B cell (primary cell): ENCODE results near the gene HNF1B. TPM values are rescaled to one million over a fixed set of nuclear protein-coding genes. Genes with fewer than 3 reads are reported as not detected.

ENCODE experiments used
- ATAC-seq: fragments of 200-7000 bp; cut with Tn5 transposase; one replicate; pipeline ENCODE4 v1.10.0; 2021; ENCODE audit warnings: low read depth, mild to moderate bottlenecking, moderate number of reproducible peaks, moderate library complexity
- CTCF ChIA-PET: fragments of 350-600 bp; sonication (Branson Sonifier 250); formaldehyde crosslinking; loops from one replicate; lab custom pipeline; 2021; ENCODE audit warnings: antibody characterized with exemption, inconsistent platforms; lab: Charles Lee
- POLR2A ChIA-PET: fragments of 350-600 bp; sonication (Branson Sonifier 250); formaldehyde crosslinking; loops from one replicate; lab custom pipeline; 2021; ENCODE audit warnings: antibody characterized with exemption; lab: Charles Lee
- DNase-seq: peaks from one replicate; pipeline ENCODE4 v3.0.0; 2013
- H2AFZ ChIP-seq: 2 replicates; pipeline ENCODE4 v1.6.1; 2012; ENCODE audit warnings: mild to moderate bottlenecking, low read depth, low read length; ENCODE audit not compliant: insufficient read depth, poor library complexity, severe bottlenecking
- H3K27ac ChIP-seq, 2 donors: 1 replicate in 1 of 2; 2 replicates in 1 of 2; pipeline ENCODE4 v1.5.1; 2012 to 2013; ENCODE audit warnings: low read length in 2 of 2, mild to moderate bottlenecking in 2 of 2, moderate library complexity in 1 of 2
- H3K27me3 ChIP-seq, 4 experiments: fragments of 200-600 bp in 1 of 4; sonication (generic) in 1 of 4; replicated peaks in 1 of 4; 1 replicate in 2 of 4; 2 replicates in 2 of 4; pipeline versions ENCODE4 v1.6.1 to v1.7.0; 2013 to 2016; ENCODE audit warnings: low read length in 3 of 4, mild to moderate bottlenecking in 2 of 4, mixed read lengths in 1 of 4, moderate library complexity in 1 of 4; ENCODE audit not compliant: insufficient read depth in 4 of 4, control insufficient read depth in 3 of 4; ENCODE audit errors: control extremely low read depth in 1 of 4
- H3K36me3 ChIP-seq, 2 experiments: replicated peaks in 1 of 2; 1 replicate in 1 of 2; 2 replicates in 1 of 2; pipeline versions ENCODE4 v1.6.1 to v1.7.1; 2013; ENCODE audit warnings: low read length in 1 of 2; ENCODE audit not compliant: insufficient read depth in 2 of 2, control insufficient read depth in 1 of 2; ENCODE audit errors: control extremely low read depth in 1 of 2, extremely low read depth in 1 of 2
- H3K4me1 ChIP-seq, 2 donors: fragments of 200-600 bp in 1 of 2; sonication (generic) in 1 of 2; 1 replicate in 1 of 2; 2 replicates in 1 of 2; pipeline versions ENCODE4 v1.5.1 to v1.6.1; 2013 to 2017; ENCODE audit warnings: low read length in 2 of 2; ENCODE audit not compliant: control insufficient read depth in 2 of 2, insufficient read depth in 2 of 2
- H3K4me2 ChIP-seq: replicated peaks from 2 replicates; pipeline ENCODE3; 2012; ENCODE audit warnings: mild to moderate bottlenecking, low read depth, low read length; ENCODE audit not compliant: poor library complexity, severe bottlenecking
- H3K4me3 ChIP-seq, 5 experiments: fragments of 200-600 bp in 1 of 5; sonication (generic) in 1 of 5; 1 replicate in 3 of 5; 2 replicates in 2 of 5; pipeline versions ENCODE4 v1.5.1 to v1.7.0; 2011 to 2016; ENCODE audit warnings: low read length in 4 of 5, mild to moderate bottlenecking in 4 of 5, low read depth in 2 of 5, control low read depth in 1 of 5, moderate library complexity in 1 of 5; ENCODE audit not compliant: insufficient read depth in 1 of 5; ENCODE audit errors: control extremely low read depth in 1 of 5, extremely low read depth in 1 of 5
- H3K79me2 ChIP-seq: fragments of 200-600 bp; sonication (generic); one replicate; pipeline ENCODE4 v1.6.0; 2016; ENCODE audit warnings: low read length; ENCODE audit not compliant: control insufficient read depth, insufficient read depth
- H3K9ac ChIP-seq: fragments of 200-600 bp; sonication (generic); 2 replicates; pipeline ENCODE4 v1.6.1; 2017; ENCODE audit warnings: mild to moderate bottlenecking, low read length, moderate library complexity
- H3K9me3 ChIP-seq, 3 donors: one replicate each; pipeline versions ENCODE4 v1.6.1 to v1.7.1; 2013; ENCODE audit warnings: low read length in 2 of 3; ENCODE audit not compliant: control insufficient read depth in 2 of 3, insufficient read depth in 1 of 3; ENCODE audit errors: control extremely low read depth in 1 of 3
- H4K20me1 ChIP-seq: 2 replicates; pipeline ENCODE4 v1.6.0; 2012; ENCODE audit warnings: mild to moderate bottlenecking, low read length; ENCODE audit not compliant: insufficient read depth, control insufficient read depth, poor library complexity, severe bottlenecking
- H3K27ac Mint-ChIP-seq: one replicate; pipeline ENCODE4 v1.8.0; 2021; ENCODE audit warnings: mixed read lengths
- H3K27me3 Mint-ChIP-seq: one replicate; pipeline ENCODE4 v1.8.0; 2021; ENCODE audit warnings: mixed read lengths
- H3K4me1 Mint-ChIP-seq: one replicate; pipeline ENCODE4 v1.8.0; 2021; ENCODE audit warnings: mixed read lengths
- H3K4me3 Mint-ChIP-seq: one replicate; pipeline ENCODE4 v1.8.0; 2021; ENCODE audit warnings: mixed read lengths
- H3K9me3 Mint-ChIP-seq: one replicate; pipeline ENCODE4 v1.8.0; 2022; ENCODE audit warnings: mixed read lengths; ENCODE audit not compliant: insufficient read depth
- CTCF ChIP-seq: fragments of 200-600 bp; IDR thresholded peaks from one replicate; pipeline ENCODE4 v1.8.0; 2022; ENCODE audit warnings: antibody characterized with exemption, mild to moderate bottlenecking
- EZH2 ChIP-seq: IDR thresholded peaks from 2 replicates; pipeline ENCODE4 v1.6.1; 2012; ENCODE audit warnings: borderline replicate concordance, low read depth, mild to moderate bottlenecking, moderate library complexity, low read length; ENCODE audit not compliant: insufficient read depth, poor library complexity, severe bottlenecking
- WGBS: methylation state at CpG from one replicate; pipeline ENCODE4 v1.1.5; 2013; ENCODE audit warnings: missing lambda C conversion rate; ENCODE audit not compliant: insufficient coverage; 5-methylcytosine and 5-hydroxymethylcytosine counted together
- intact Hi-C: fragments of 100-400 bp; cut with micrococcal nuclease; formaldehyde crosslinking; loops from one replicate; pipeline ENCODE4 v1.10.0; 2022
- polyA plus RNA-seq: library from polyadenylated mRNA; depleted of rRNA; stranded (reverse); fragments of >200 nt; gene quantifications from 2 replicates; pipeline ENCODE4 v1.2.3, GENCODE V29; 2012
- total RNA-seq, 2 donors: library from RNA; stranded (reverse); fragments of 120-200 nt in 1 of 2; gene quantifications; 1 replicate in 1 of 2; 2 replicates in 1 of 2; pipeline versions ENCODE4 v1.2.3 to v1.2.4, GENCODE V29; 2013 to 2022

Gene HNF1B
- total and polyA plus RNA-seq, 2 donors (not counting 1 experiment from before 2014, with no cell fraction given): 1.5 TPM; not detected in 1

DNA sequence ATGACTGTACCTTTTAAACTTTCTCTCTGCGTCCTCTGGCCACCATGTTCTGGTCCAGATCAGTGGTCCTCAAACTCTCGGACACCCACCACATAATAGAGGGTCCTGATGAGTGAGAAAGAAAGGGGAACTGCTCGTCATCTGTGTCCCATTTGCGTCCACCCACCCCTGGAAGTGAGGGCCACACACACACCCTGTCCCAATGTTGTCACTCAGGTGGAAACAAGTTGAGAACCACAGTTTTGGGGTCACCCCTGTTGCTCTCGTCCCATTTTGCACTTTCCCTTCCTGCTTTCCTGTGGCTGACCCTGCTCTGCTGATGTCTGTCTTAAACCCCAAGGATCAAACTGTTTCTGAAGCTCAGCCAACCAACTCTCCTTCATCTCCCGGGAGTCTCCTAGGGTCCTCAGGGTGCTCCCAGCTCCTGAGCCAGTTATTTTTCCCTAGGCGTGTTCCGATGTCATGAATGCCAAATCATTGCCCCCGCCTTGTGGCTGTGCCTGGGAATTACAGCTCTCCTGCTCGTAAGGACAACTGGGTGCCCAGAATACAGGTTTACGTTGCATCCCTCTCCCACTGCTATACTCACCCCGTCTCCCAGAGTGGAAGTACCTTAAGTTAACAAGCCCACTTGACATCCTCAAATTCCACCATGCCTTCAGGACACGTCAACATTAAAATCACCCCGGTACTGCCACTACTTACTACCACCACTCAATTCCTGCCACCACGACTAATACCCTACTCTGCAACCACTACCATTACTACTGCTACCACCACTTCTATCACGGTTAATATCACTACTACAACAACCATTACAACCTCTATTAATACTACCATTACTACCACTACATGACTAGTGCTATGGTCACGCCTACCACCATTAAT is 26.0 kb upstream of the HNF1B start:
- WGBS: 57% methylated on average over 15 of the region's 17 CpGs
- ChIA-PET CTCF (interaction anchor here (0.6 to 1.5 kb wide), 3 partner anchors 12 to 70 kb away, joined by 3 to 5 read pairs (median 3); no protein-coding TSS in a partner anchor), POLR2A (no interaction called here)
- Histone ChIP-seq H4K20me1 (no peaks in the 10 kb centered on the region), H3K9ac (no peak overlapping the region), H3K4me1 (peaks cover 15 to 24% of the 10 kb centered on the region in 2 donors), H3K27ac (no peak overlapping the region), H3K36me3 (no peaks in the 10 kb centered on the region), H2AFZ (no peak overlapping the region), H3K27me3 (peaks cover 0 to 4% (median 0%) of the 10 kb centered on the region in 4 experiments), H3K4me2 (no peak overlapping the region), H3K9me3 (no peaks in the 10 kb centered on the region), H3K4me3 (no peak overlapping the region), H3K79me2 (no peaks in the 10 kb centered on the region)
- intact Hi-C loops: no loop called here
- Mint-ChIP-seq H3K27ac (no peak overlapping the region), H3K4me3 (no peak overlapping the region), H3K4me1 (peaks cover 43% of the 10 kb centered on the region), H3K9me3 (no peaks in the 10 kb centered on the region), H3K27me3 (peaks cover 5% of the 10 kb centered on the region)
- no peak for TF ChIP-seq EZH2
- TF ChIP-seq CTCF: no peak
- ATAC-seq (no peak), DNase-seq (peak; percentile 23)

GRCh38 chr17:37769050-37769449 is 24.2 kb upstream of the HNF1B start:
- intact Hi-C loops: no loop called here

More at GRCh38 chr17:37769050-37769449, 24.2 kb upstream of the HNF1B start:
- Mint-ChIP-seq H3K27me3 (peaks cover 5% of the 10 kb centered on the region), H3K4me1 (peaks cover 34% of the 10 kb centered on the region), H3K4me3 (no peak overlapping the region), H3K27ac (no peak overlapping the region), H3K9me3 (no peaks in the 10 kb centered on the region)
- DNase-seq (no peak), ATAC-seq (no peak)
- TF ChIP-seq EZH2: no peak
- TF ChIP-seq CTCF: no peak
- Histone ChIP-seq H3K36me3 (no peaks in the 10 kb centered on the region), H3K4me2 (no peak overlapping the region), H2AFZ (no peak overlapping the region), H3K4me1 (peaks cover 10 to 12% of the 10 kb centered on the region in 2 donors), H3K27me3 (peaks cover 0 to 4% (median 0%) of the 10 kb centered on the region in 4 experiments), H3K4me3 (no peak overlapping the region), H3K9ac (no peak overlapping the region), H3K27ac (no peak overlapping the region), H4K20me1 (no peaks in the 10 kb centered on the region), H3K79me2 (no peaks in the 10 kb centered on the region), H3K9me3 (no peaks in the 10 kb centered on the region)
- CTCF ChIA-PET: no interaction called here
- POLR2A ChIA-PET: no interaction called here
- WGBS: 91% methylated on average over 2 of the region's 6 CpGs
